D721Med (cell line): ENCODE data around the gene ACSL1.

ENCODE experiments used
- DNase-seq: peaks from one replicate; pipeline ENCODE4 v3.0.0; 2011; ENCODE audit warnings: low spot score; ENCODE audit not compliant: insufficient read length
- FAIRE-seq: peaks from 2 replicates; lab custom pipeline; 2011; peaks lifted over from hg19 to GRCh38; lab: Jason Lieb, UNC
- CTCF ChIP-seq: IDR thresholded peaks from 2 replicates; pipeline ENCODE4 v1.5.1; 2012; ENCODE audit warnings: mild to moderate bottlenecking, control low read depth; ENCODE audit not compliant: insufficient read depth; ENCODE audit errors: missing control alignments

Gene ACSL1

GRCh38 chr4:184755278-184755677 is 70.5 kb downstream of the ACSL1 start:
- DNase-seq (no peak), FAIRE-seq (no peak)
- no peak for TF ChIP-seq CTCF

- DNase-seq = no peak
- FAIRE-seq = no peak
- TF ChIP-seq CTCF = no peak
Observed at GRCh38 chr4:184752496-184753275, 73.1 kb downstream of the ACSL1 start.

GRCh38 chr4:184751585-184751956 is 74.2 kb downstream of the ACSL1 start:
- FAIRE-seq (no peak), DNase-seq (no peak)
- TF ChIP-seq CTCF = no peak

GRCh38 chr4:184750926-184751584 is 74.7 kb downstream of the ACSL1 start:
- TF ChIP-seq CTCF = no peak
- DNase-seq = no peak
- no peak for FAIRE-seq

GRCh38 chr4:184748251-184748652 is 77.5 kb downstream of the ACSL1 start:
- no peak for TF ChIP-seq CTCF
- DNase-seq (no peak), FAIRE-seq (no peak)

GRCh38 chr4:184747034-184747830 is 78.5 kb downstream of the ACSL1 start:
- FAIRE-seq (no peak), DNase-seq (no peak)
- TF ChIP-seq CTCF = no peak
